ENCODE measurements around the gene MACROD2.

DNA sequence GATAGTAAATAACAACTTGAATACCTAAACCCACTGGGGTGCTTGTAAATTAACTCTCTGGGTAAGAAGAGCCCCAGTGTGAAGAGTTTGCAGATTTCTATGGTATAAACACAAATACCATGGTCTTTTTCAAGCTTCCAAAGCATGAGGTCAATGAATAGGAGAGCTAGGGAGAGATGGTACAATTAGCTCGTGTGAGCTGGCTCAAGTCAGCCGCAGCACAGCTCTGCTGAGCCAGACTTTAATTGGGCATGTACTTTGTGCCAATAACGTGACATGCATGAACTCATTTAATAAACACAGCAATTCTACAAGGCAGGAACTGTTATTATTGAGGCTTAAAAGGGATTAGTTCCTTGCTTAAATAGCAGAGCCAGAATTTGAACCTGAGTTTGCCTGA, 1893.7 kb downstream of the MACROD2 start:
- no peak for TF ChIP-seq CTCF (IDR thresholded peaks at IDR 0.05)
- no peak for TF ChIP-seq EZH2 (IDR thresholded peaks at IDR 0.05; ENCODE audit: borderline replicate concordance, insufficient read depth, low read depth, low read length, poor library complexity, severe bottlenecking)
